Activated B cell treated with CpG ODN at 0.5 μM for 24 hours (primary cell): ENCODE measurements around the gene FBXL7. TPM values are rescaled to one million over a fixed set of nuclear protein-coding genes. Genes with fewer than 3 reads are reported as not detected.

Source experiments
- ATAC-seq: fragments of 200-7000 bp; cut with Tn5 transposase; one replicate; pipeline ENCODE4 v1.10.0; 2021; ENCODE audit warnings: low read depth, mild to moderate bottlenecking, moderate library complexity
- CTCF ChIA-PET: fragments of 350-600 bp; sonication (Branson Sonifier 250); formaldehyde crosslinking; loops from one replicate; lab custom pipeline; 2021; ENCODE audit warnings: antibody characterized with exemption; lab: Charles Lee
- POLR2A ChIA-PET: fragments of 350-600 bp; sonication (Branson Sonifier 250); formaldehyde crosslinking; loops from one replicate; lab custom pipeline; 2021; ENCODE audit warnings: antibody characterized with exemption; lab: Charles Lee
- DNase-seq: peaks from one replicate; pipeline ENCODE4 v3.0.0; 2022
- H3K27ac Mint-ChIP-seq: one replicate; pipeline ENCODE4 v1.8.0; 2020; ENCODE audit warnings: mixed read lengths
- H3K27me3 Mint-ChIP-seq: one replicate; pipeline ENCODE4 v1.8.0; 2021; ENCODE audit warnings: mixed read lengths
- H3K36me3 Mint-ChIP-seq: one replicate; pipeline ENCODE4 v1.8.0; 2021; ENCODE audit warnings: low read depth, mixed read lengths
- H3K4me1 Mint-ChIP-seq: one replicate; pipeline ENCODE4 v1.8.0; 2021; ENCODE audit warnings: mixed read lengths
- H3K4me3 Mint-ChIP-seq: one replicate; pipeline ENCODE4 v1.8.0; 2020; ENCODE audit warnings: mild to moderate bottlenecking, mixed read lengths
- H3K9me3 Mint-ChIP-seq: one replicate; pipeline ENCODE4 v1.8.0; 2020; ENCODE audit warnings: mixed read lengths
- intact Hi-C: fragments of 100-400 bp; cut with micrococcal nuclease; formaldehyde crosslinking; loops from one replicate; pipeline ENCODE4 v1.15.1; 2024
- total RNA-seq: library from RNA; stranded (reverse); gene quantifications from 2 replicates; pipeline ENCODE4 v1.2.3, GENCODE V29; 2022
- TF ChIP-seq, protein P1 (sequence below): fragments of 200-600 bp; IDR thresholded peaks from one replicate; pipeline ENCODE4 v1.8.0; 2022; ENCODE audit warnings: antibody characterized with exemption, mild to moderate bottlenecking

Gene FBXL7
- total RNA-seq, 1 donor from 2014 or later = not detected

GRCh38 chr5:15834596-15835245 lies 334.7 kb downstream of the FBXL7 start:
- Mint-ChIP-seq H3K4me3 (no peak overlapping the region), H3K27ac (no peak overlapping the region), H3K9me3 (no peaks in the 10 kb centered on the region), H3K27me3 (no peaks in the 10 kb centered on the region), H3K4me1 (no peaks in the 10 kb centered on the region), H3K36me3 (no peaks in the 10 kb centered on the region)
- ATAC-seq = no peak
- POLR2A ChIA-PET = no interaction called here
- intact Hi-C loops = no loop called here
- DNase-seq = no peak
- CTCF ChIA-PET = no interaction called here
- TF ChIP-seq, protein P1, sequence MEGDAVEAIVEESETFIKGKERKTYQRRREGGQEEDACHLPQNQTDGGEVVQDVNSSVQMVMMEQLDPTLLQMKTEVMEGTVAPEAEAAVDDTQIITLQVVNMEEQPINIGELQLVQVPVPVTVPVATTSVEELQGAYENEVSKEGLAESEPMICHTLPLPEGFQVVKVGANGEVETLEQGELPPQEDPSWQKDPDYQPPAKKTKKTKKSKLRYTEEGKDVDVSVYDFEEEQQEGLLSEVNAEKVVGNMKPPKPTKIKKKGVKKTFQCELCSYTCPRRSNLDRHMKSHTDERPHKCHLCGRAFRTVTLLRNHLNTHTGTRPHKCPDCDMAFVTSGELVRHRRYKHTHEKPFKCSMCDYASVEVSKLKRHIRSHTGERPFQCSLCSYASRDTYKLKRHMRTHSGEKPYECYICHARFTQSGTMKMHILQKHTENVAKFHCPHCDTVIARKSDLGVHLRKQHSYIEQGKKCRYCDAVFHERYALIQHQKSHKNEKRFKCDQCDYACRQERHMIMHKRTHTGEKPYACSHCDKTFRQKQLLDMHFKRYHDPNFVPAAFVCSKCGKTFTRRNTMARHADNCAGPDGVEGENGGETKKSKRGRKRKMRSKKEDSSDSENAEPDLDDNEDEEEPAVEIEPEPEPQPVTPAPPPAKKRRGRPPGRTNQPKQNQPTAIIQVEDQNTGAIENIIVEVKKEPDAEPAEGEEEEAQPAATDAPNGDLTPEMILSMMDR = no peak

DNA sequence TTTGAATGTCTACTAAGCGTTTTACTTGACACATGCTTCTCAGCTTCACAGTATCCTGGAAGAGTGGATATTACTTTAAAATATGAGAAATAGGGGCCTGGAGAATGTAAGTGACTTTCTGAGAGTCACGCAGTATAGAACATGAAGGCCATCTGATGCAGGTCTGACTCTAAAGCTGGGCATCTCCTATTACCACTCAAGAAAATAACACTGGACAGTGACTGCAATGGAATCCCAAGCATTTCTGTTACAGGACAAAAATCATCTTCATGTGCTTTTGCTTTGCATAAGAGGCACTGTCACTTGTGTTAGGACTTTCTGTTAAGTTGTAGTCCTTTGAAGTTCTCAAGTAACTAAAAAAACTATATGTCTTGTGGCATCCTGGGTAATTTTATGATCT lies 335.5 kb downstream of the FBXL7 start:
- H3K9me3 Mint-ChIP-seq = no peaks in the 10 kb centered on the region
- ATAC-seq (no peak), DNase-seq (no peak)
- CTCF ChIA-PET = no interaction called here
- POLR2A ChIA-PET = no interaction called here
- no peaks in the 10 kb centered on the region for H3K4me1 Mint-ChIP-seq
- no peaks in the 10 kb centered on the region for H3K36me3 Mint-ChIP-seq
- no peak overlapping the region for H3K4me3 Mint-ChIP-seq
- no peak overlapping the region for H3K27ac Mint-ChIP-seq
- TF ChIP-seq, protein P1 = no peak
- intact Hi-C loops = no loop called here
- no peaks in the 10 kb centered on the region for H3K27me3 Mint-ChIP-seq

DNA sequence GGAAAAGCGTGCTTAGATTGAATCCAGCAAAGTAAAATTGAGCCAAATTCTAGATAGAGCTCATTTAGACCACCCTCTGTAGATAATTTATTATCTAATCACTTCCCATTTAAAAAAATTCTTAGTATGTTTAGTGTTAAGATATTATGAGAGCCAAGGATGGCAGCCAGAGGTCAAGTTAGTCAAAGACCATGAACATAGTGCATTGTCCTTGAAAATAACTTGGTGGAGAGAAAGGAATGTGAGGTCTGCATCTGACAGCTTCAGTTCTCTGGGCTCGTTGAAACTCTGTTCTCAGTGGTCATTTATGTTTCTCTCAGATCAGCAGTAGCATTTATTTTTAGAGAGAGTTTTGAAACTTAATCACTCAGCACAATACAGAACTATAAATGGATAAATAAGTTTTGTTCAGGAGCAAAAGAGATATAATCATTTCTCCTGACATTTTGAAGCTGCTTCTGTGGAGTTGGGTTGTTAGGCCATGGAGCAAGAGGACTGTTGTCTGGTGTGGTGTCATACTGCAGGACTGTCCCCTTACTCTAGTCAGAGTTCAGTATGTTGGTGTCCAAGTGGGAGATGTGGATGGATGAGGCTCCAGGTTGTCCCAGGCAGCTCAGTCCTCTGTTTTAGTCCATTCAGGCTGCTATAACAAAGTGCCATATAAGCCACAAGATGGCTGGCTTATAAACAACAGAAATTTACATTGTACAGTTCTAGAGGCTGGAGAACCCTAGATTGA lies 337.7 kb downstream of the FBXL7 start:
- H3K4me1 Mint-ChIP-seq = no peaks in the 10 kb centered on the region

GRCh38 chr5:15844253-15844652 lies 344.3 kb downstream of the FBXL7 start:
- intact Hi-C loops = no loop called here
- Mint-ChIP-seq H3K27me3 (no peaks in the 10 kb centered on the region), H3K27ac (no peak overlapping the region), H3K4me3 (no peak overlapping the region), H3K36me3 (no peaks in the 10 kb centered on the region), H3K4me1 (no peaks in the 10 kb centered on the region), H3K9me3 (peaks cover 8% of the 10 kb centered on the region)
- no peak for ATAC-seq
- ChIA-PET CTCF (no interaction called here), POLR2A (no interaction called here)
- TF ChIP-seq, protein P1 = no peak
- DNase-seq = no peak

More for the DNA sequence above, 337.7 kb downstream of the FBXL7 start:
- no peaks in the 10 kb centered on the region for H3K27me3 Mint-ChIP-seq
- H3K9me3 Mint-ChIP-seq = peaks cover 2% of the 10 kb centered on the region
- DNase-seq (no peak), ATAC-seq (no peak)
- TF ChIP-seq, protein P1 = no peak
- no peak overlapping the region for H3K4me3 Mint-ChIP-seq
- H3K36me3 Mint-ChIP-seq = no peaks in the 10 kb centered on the region
- intact Hi-C loops = no loop called here
- no peak overlapping the region for H3K27ac Mint-ChIP-seq
- ChIA-PET CTCF (no interaction called here), POLR2A (no interaction called here)

DNA sequence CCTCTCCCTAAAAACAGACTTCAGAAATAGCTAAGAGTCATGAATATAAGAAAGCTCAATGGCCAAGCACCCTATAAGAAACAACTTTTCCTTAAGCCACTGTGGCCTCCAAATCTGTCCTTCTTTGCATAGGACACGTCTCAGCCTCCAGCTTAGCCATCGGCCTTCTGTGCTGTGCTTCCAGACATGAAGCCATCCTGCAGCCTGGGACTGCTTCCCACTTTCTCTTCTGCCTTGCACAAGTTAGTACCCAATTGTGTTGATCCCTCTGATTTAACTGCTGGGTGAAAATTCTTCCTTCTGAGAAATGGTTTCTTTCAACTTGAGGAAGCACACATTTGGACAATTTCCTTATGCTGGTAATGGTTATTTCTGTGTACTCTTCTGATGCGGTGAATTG lies 344.9 kb downstream of the FBXL7 start:
- ChIA-PET CTCF (no interaction called here), POLR2A (no interaction called here)
- H3K36me3 Mint-ChIP-seq = no peaks in the 10 kb centered on the region
- H3K27ac Mint-ChIP-seq = no peak overlapping the region
- H3K4me3 Mint-ChIP-seq = no peak overlapping the region
- DNase-seq = no peak
- ATAC-seq = no peak
- H3K27me3 Mint-ChIP-seq = no peaks in the 10 kb centered on the region
- peaks cover 8% of the 10 kb centered on the region for H3K9me3 Mint-ChIP-seq
- H3K4me1 Mint-ChIP-seq = no peaks in the 10 kb centered on the region
- TF ChIP-seq, protein P1 = no peak
- intact Hi-C loops = no loop called here
